Endothelial cell of hepatic sinusoid (primary cell): ENCODE measurements around the gene HLA-DPA1.
"Not testable (repeated sequence)": the region's sequence is repeated elsewhere in the genome, so short reads cannot be mapped to it uniquely, and the experiment has no call there.

Experiments used
- in situ Hi-C: cut with HindIII; loops from 2 replicates; pipeline ENCODE4 v1.10.0; 2017; ENCODE audit warnings: low sequenced_read_pairs

The HLA-DPA1 gene

DNA sequence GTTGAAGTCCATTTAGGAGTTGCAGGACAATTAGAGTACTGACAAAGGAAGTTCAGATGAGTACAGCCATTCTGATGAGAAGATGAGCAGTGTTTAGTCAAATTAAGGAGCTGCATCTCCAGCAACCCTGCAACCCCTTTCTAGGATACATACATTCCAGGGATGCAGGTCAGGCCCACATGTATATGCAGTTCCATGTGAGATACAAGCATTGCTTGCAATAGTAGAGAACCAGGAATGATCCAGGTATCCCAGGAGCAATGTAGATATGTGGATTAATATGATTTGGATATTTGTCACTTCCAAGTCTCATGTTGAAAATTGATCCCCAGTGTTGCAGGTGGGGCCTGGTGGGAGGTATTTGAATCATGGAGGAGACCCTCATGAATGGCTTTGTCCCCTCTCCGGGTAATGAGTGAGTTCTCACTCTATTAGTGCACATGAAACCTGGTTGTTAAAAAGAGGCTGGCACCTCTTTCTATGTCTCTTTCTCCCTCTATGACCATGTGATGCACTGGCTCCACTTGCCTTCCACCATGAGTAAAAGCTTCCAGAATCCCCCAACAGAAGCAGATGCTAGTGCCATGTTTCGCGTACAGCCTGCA lies 6.4 kb downstream of the HLA-DPA1 start:
- in situ Hi-C loops: no loop called here

DNA sequence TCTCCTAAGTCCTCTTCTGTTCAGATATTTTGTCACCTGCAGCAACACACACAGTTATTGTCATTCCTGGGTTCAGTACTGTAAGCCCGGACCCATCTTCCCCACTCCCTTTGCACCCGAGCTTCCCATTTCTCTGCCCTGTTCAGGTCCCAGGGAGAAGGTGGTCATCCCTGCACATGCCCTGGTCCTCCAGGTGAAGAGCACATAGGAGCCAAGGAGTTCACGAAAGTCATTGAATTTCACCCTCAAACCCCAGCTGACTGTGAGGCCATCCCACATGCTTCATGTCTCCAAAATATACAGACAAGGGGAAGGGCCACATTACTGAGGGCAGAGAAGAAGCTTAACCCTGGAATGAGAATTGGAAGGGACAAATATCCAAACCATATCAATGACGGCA lies 8.1 kb downstream of the HLA-DPA1 start:
- in situ Hi-C loops: no loop called here

DNA sequence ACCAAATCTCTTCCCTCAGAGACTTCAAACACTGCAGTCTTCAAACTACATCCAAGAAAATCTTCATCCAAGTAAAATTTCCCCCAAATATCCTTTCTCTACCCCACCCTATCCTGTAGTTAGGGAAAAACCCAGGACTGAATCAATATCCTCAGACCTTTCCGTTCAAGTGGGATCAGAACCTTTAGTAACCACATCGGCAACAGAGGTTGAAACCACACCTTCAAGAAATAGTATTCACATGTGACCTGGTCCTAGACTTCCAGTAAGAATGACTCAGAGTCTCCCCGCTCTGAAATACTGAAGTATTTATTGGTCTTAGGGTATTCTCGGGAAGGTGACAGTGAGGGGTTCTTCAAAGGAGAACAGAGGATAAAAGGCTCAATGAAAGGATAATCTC lies 8.7 kb downstream of the HLA-DPA1 start:
- in situ Hi-C loops: no loop called here

DNA sequence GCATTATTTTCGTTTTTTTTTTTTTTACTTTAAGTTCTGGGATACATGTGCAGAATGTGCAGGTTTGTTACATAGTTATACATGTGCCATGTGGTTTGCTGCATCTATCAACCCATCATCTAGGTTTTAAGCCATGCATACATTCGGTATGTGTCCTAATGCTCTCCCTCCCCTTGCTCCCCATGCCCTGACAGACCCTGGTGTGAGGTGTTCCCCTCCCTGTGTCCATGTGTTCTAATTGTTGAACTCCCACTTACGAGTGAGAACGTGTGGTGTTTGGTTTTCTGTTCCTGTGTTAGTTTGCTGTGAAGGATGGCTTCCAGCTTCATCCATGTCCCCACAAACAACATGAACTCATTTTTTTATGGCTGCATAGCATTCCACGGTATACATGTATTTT lies 10.0 kb downstream of the HLA-DPA1 start:
- in situ Hi-C loops: not testable (repeated sequence)

DNA sequence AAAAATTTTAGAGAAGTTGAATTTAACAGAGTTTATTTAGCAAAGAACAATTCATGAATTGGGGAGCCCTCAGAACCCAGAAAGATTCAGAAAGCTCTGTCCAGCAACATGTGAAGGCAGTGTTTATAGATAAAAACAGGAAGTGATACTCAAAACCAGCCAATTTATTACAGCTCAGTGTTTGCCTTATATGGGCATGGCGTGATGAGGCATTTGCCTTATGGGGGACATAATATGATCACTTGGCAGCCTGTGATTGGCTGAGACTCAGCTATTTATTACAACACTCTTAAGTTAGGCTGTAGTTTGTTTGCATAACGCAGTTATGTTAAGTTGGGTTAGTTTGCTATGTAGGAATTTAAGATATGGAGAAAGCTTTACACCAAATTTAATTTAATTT lies 11.5 kb downstream of the HLA-DPA1 start:
- in situ Hi-C loops: no loop called here

DNA sequence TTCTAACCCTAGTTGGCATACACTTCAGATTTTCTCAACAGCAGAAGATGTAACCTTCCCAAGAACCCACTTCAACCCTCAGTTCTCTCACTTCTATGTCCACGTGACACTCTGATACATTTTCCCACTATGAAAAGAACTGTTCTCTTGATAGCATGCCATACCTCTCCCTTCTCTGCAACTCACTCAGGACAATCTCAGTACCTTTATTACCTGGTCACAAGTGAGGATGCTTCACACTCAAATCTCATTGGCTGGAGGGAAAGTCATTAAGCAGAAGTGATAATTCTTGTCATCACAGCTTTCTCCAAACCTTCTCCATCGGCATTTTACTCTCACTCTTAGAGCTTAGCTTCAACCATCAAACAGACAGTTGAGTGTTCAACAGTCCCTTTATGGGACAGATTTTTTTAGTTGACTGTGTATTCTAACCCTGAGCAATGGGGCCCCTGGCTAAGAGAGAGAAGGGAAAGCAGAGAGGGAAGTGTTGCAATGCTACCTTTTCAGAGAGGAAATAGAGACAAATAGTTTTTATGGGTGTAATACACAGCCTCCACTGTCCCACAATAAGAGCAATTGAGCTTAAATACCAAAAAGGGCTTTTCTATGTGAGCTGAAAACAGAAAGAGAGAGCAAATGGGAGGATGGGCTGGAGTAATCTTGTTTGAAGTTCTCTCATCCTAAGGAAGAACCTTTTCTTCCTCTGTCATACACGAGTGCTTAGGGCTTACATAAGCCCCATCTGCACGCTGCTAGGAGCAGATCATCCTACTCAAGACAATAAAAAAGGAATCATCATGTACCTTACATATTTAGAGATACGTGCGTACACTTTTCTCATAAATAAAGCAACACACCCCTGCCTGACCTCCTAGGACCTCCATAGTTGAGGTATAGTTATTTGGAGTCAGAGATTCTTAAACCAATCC lies 16.0 kb downstream of the HLA-DPA1 start:
- in situ Hi-C loops: no loop called here

DNA sequence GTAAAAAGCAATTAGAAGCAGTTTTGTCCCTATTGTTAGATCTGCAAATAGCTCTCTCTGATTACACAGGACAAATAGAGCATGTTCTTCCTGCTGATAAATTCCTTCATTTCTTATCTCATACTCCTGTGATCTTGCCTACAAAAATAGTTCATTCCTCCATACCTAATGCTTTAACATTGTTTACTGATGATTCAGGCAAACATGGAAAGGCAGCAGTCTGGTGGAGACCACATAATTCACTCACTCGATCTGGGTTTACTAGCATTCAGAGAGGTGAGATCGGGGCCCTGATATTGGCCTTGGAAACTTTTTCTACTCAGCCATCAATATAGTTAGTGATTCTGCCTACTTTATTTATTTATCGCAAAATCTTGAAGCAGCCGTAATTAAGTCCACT lies 20.2 kb downstream of the HLA-DPA1 start:
- in situ Hi-C loops: no loop called here

DNA sequence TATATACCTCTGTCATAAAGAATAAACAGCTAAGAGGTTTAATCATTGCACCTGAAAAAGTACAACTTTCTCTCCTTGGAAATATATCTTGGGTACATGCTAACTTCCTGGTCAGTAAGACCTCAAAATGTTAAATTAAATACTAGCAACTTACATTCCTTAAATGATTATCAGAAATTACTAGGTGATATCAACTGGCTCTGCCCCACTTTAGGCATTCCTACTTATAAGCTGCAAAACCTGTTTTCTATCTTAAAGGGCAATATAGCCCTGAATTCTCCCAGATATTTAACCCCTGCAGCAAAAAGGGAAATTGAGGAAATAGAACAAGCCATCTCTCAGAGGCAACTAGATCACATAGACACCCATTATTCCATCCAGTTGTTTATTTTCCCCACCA lies 20.8 kb downstream of the HLA-DPA1 start:
- in situ Hi-C loops: no loop called here

DNA sequence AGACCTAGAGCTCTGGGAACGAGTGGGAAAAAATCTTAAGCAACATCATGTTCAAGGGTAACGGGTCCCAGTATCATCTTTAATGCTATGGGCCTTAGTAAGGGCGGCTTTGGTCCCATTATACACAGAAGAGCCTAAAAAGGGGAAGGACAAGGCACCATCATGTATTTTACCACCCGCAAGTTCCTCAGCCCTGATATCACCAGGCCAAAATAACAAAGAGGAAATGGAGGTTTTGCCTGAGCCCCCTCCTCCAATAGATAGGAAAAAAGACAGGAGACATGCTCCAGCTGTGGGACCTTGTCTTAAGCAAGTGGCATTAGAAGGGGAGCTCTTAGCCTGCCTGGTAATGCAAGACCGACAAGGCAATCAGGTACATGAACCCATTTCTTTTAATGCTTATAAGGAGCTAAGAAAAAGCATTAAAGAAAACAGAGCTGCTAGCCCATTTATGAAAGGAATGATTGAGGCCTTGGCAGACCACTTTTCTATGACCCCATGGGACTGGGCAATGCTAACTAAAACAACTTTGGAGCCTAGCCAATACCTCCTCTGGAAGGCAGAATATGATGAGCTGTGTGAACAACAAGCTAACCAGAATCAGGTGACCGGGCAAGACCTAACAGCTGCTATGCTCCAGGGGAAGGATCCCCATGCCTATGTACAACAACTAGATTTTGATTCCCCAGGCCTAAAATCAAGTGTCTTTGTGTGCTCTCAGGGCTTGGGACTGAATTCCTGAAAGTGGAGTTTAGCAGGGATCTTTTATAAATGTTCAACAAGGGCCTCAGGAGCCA lies 23.2 kb downstream of the HLA-DPA1 start:
- in situ Hi-C loops: no loop called here

DNA sequence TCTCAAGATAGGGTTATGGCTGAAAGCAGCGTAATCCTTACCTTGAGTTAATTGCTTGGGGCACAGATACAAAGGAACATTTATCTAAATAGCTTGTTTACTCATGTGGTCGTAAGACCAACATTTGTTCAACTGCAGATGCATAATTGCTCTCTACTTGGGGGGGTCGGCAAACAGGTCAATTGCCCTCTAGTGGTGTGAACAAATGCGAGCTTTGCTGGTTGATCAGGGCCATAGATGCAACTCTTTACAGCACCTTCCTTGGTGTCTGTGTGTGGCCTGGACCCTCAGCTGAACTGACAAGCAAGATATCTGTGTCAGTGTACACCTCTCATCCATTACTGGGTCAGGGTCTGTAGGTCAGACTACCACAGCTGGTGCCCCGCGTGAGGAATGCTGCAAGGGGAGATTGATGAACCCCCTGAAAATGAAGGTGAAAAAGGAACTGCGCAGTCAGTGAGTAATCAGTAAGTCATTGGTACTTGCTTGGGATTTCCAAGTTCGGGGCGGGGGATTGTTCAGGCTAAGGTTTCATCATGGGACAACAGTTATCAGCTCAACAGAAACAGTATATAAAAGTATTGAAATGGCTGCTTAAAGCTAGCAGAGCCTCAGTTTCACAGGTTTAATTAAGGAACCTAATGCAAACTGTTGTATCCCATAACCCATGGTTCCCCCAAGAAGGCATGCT lies 24.0 kb downstream of the HLA-DPA1 start:
- in situ Hi-C loops: no loop called here

DNA sequence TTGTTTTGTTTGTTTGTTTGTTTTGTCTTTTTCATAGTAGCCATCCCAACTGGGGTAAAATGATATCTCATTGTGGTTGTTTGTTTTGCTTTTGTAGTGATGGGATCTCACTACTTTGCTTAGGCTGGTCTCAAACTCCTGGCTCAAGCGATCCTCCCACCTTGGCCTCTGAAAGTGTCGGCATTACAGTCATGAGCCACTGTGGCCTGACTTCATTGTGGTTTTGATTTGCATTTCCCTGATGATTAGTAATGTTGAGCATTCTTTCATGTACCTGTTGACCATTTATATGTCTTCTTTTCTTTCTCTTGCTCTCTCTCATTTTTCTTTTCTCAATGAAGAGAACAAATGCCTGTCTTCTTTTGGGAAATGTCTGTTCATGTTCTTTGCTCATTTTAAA lies 33.3 kb downstream of the HLA-DPA1 start:
- in situ Hi-C loops: no loop called here

DNA sequence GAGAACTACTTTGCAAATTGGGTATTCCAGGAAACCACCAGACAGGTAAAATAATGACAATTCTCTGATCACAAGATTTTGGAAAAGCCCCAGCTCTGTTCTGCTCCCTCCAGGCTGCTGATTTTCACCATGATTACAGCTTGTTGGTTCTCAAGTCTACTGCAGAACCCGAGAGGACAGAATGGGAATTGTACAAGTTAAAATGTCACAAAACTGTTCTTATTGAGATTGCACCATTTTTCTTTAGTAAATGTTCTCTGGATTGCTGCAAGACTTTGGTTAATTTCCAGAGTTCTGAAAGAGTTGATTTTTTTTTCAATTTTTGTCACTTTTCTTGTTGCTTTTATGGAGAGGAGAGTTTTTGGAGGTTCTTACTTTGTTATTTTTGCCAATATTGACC lies 36.9 kb downstream of the HLA-DPA1 start:
- in situ Hi-C loops: no loop called here

DNA sequence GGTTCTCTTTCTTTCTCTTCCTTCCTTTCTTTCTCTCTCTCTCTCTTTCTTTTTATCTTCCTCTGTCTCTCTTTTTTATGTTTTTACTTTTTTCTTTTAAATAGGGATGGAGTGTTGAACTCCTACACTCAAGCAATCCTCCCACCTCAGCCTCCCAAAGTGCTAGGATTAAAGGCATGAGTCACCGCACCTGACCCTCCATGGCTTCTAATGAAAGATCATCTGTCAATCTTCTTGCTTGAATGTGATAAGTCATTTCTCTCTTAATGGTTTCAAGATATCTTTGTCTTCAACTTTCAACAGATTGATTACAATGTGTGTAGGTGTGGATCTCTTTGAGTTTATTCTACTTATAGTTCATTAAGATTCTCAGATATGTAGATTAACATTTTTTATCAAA lies 38.9 kb downstream of the HLA-DPA1 start:
- in situ Hi-C loops: no loop called here

DNA sequence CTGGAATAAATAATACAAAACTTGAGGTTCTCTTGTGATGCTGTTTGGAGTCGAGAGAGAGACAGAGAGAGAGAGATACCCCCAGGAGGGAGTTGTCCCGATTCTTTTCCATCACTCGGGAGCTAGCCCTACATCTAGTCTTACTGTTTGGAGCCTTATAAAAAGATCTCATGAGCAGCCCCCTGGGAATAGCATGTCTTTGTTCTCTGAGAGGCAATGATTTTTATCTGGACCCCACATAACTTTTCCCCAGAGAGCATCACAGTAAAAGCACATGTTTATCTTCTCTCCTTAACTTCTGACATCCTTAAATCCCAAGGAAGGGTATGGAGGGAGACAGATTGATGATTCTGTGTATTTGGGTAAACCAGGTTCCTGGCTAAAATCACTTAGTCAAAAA lies 43.2 kb downstream of the HLA-DPA1 start:
- in situ Hi-C loops: no loop called here

DNA sequence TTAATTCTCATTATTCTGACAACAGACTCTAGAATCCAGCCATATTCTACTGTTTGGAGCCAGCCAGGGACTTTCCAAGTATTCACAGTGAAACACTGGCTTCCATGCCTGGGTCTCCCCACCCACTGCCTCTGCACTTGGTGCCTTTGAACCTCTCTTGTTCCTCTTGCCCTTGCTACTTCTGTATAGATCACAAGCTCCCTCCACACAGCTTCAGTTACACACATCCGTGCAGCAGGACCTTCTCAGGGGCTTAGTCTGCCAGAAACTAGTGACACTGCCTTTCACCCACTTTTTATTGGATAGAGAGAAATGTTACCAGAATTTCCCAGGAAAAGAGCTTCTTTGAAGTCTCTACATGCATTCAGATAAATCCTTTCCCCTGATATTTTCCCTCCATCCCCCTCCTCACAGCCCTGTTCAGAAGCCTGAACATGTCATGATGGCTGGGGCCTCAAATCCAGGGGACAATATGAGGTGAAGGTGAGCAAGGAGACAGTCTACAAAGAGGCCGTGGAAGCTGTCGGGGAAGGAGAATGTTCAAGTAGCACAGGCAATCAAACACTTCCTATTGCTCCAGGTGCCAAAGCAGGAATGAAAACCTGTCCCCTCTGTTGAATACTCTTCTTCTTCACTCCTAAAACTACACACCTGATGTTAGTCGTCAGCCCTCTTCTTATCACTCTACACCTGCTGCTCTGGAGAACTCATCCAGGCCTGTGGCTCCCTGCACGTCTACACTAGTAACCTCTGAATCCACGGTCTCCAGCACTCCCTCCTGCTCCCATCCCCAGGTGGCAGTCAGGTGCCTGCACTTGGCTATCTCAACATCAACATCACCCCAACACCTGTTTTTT lies 43.9 kb downstream of the HLA-DPA1 start:
- in situ Hi-C loops: no loop called here

DNA sequence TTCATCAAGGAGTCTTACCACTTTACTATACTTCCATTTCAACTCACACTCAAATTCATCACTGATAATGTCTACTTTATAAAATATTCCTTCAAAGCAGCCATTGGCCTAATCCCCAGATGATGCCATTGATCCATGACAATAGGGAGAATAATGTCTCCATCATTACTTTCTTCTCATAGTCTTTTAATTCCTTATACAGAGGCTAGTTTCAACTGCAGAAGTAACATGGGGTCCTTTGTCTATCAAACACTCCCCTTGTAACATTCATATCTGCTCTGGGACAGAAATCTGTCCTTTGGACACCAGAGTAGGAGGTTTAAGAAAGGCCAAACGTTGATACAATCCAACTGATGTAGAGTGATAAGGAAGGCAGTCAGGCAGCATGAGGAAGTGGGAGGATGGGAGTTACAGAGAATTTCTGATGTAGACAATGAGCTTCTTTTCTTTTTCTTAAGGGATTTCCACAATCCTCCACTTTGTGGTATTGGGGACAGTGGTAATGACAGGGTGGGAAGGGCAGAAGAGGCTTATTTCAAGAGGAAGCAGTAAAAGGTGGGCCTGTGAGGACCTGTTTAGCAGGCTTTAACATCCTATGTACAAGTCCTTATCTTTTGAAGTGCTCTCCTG lies 45.1 kb downstream of the HLA-DPA1 start:
- in situ Hi-C loops: no loop called here

DNA sequence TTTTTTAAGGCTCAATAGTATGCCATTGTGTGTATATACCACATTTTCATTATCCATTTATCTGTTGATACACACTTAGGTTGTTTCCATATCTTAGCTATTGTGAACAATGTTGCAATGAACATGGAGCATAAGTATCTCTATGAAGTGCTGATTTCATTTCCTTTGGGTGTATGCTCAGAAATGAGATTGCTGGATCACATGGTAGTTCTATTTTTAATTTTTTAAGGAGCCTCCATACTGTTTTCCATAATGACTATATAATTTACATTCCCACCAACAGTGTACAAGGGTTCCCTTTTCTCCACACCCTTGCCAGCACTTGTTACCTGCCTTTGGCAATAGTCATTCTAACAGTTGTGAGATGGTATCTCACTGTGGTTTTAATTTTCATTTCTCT lies 48.9 kb downstream of the HLA-DPA1 start:
- in situ Hi-C loops: no loop called here

DNA sequence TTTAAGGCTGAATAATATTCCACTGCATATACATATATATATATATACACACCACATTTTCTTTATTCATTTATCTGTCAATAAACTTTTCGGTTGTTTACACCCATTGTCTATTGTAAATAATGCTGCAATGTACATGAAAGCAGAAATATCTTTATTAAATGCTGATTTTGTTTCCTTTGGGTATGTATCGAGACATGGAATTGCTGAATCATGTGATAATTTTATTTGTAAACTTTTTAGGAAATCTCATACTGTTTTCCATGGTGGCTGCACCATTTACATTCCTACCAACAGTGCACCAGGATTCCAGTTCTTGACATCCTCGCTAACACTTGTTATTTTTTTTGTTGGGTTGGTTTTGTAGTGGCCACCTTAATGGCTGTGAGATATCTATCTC lies 49.9 kb downstream of the HLA-DPA1 start:
- in situ Hi-C loops: no loop called here

DNA sequence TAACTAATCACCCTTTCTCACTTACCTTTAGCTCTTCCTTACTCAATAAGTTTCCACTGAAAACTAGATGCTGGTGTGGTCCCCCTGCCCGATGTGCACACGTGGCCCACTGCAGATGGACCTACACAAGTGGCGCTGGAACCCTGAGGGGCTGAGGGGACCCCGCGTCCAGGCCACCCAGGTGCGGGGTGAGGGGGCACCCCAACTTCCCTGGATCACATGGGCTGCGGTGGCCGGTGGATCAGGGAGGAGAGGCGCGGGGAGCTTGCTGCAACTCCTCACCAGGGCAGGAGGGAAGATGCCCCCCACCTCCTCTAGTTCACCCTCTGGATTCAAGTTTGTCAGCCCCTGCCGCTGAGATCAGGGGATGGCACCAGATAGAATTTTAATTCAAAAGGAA lies 51.5 kb downstream of the HLA-DPA1 start:
- in situ Hi-C loops: no loop called here

DNA sequence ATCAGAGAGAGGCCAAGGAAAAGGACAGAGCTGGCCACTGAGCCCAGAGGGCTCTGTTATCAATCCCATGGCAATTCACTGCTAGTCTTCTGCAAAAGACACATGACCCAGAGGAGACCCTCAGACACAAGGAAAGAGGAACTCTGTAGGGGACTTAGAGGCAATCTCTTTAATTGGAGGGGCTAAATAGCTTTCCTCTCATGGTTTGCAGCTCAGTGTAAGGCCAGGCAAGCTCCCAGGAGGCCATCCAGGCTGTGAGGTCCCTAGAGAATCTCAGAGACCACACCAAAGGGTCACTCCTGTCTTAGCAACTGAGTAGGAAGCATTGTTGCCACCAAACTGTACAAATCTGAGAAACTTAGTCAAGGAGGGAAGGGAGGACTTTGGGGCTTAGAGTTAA lies 54.1 kb downstream of the HLA-DPA1 start:
- in situ Hi-C loops: no loop called here
